Measurements from ENCODE around the gene KCNA1. TPM values are rescaled to one million over a fixed set of nuclear protein-coding genes. Genes with fewer than 3 reads are reported as not detected.
"Not testable (repeated sequence)": the region's sequence is repeated elsewhere in the genome, so short reads cannot be mapped to it uniquely, and the experiment has no call there.

KCNA1 gene
- not detected in 2 replicates for polyA plus RNA-seq (2014; cell fraction: cytosol; rRNA removed)
- not detected in 2 replicates for polyA plus RNA-seq (2014; cell fraction: nucleus; rRNA removed)

- no peak for DNase-seq (ENCODE audit: low spot score)
Observed at GRCh38 chr12:4909734-4910501, at the start of gene KCNA1. Gene KCNA1, plus strand, starts transcription at chr12:4909905. Its CDS starts 1,474 bp downstream, at chr12:4911379.

GRCh38 chr12:4860741-4861140, 49.0 kb upstream of the KCNA1 start:
- no peak for DNase-seq (ENCODE audit: low spot score)

DNA sequence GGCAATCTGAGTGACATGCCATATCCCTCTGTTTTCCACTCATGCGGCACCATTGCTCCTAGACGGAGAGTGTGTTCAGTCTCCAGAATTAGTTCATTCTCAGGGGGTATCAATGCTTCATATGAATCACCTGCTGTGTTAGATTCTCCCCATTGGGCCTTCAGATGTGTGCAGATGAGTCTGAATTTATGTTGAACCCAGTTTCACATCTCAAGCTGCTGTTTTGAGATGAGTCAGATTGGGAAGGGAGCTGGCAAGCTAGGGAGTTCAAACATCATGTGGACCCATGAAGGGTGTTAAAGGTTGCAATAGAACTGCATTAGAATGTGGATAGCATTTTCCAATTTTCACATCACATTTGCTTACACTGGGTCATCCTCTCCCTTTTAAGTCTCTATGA, 46.9 kb upstream of the KCNA1 start:
- DNase-seq (ENCODE audit: low spot score) = no peak

GRCh38 chr12:4864575-4864974, 45.1 kb upstream of the KCNA1 start:
- DNase-seq (ENCODE audit: low spot score) = no peak

GRCh38 chr12:4865246-4865645, 44.5 kb upstream of the KCNA1 start:
- DNase-seq (ENCODE audit: low spot score) = no peak

DNA sequence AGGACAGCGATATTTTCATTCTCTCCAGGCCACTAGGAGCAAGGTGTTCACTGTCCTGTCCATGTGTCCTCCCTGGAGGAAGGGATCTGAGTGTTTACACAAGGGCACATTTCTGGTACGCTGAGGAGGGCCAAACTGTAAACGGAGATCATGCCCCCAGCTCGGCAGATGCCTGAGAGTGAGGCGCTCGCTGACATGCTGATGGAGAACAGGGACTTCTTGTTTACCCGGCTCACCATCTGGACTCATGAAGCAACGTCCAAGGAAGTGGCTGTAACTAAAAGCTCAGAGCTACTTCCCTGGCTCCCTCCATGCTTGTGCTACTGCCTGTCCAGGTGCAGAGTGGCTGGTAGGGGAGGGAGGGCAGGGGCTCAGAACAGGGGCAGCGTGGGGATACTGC, 43.4 kb upstream of the KCNA1 start:
- no peak for DNase-seq (ENCODE audit: low spot score)

DNA sequence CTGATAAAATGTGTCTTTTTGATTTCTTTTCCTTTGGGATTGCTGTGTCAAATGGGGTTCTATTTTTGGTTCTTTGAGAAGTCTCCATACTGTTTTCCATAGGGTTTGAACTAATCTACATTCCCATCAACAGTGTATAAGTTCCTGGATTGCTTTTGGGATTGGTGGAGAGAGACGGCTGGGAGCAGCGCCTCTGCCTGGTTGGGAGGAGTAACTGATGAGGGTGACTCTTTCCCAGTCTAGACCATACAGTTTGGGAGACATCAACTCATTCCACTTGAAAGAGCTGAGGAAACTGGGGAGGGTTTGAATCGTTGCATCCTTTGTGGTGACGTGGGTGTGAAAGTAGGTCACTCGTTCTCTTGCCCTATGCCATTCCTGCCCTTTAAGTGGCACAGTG, 42.3 kb upstream of the KCNA1 start:
- DNase-seq (ENCODE audit: low spot score) = no peak

- no peak for DNase-seq (ENCODE audit: low spot score)
Observed at GRCh38 chr12:4870423-4870822, 39.3 kb upstream of the KCNA1 start.

DNA sequence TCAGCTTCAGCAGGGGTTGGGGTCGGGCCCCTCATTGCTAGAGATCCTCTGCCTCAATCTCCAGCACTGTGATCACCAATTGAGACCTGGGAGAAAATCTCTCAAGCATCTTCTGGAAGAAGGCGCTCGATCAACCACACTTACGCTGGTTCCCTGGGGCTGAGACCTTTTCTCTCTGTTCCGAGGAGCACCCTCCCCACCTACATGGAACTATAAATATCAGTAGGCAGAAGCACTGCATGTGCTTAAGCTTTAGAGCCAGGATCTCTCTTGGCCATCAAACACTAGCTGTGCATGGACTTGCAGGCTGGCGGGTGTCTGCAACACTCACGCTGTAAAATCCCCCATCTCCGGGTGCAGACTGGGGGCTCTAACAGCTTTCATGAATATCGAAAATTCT, 38.2 kb upstream of the KCNA1 start:
- no peak for DNase-seq (ENCODE audit: low spot score)

DNA sequence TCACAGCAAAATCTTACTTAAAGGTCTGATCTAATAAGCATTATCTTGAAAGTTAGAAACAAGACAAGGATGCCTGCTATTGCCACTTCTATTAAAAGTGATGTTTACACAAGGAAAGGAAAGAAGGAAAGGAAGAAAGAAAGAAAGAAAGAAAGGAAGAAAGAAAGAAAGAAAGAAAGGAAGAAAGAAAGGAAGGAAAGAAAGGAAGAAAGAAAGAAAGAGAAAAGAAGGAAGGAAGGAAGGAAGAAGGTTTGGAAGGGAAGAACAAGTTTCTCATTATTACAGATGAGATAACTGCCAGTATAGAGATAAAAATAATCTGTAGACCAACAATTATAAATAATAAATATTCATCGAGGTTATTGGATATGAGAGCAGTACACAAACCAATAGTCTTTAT, 35.8 kb upstream of the KCNA1 start:
- DNase-seq (ENCODE audit: low spot score) = no peak

DNA sequence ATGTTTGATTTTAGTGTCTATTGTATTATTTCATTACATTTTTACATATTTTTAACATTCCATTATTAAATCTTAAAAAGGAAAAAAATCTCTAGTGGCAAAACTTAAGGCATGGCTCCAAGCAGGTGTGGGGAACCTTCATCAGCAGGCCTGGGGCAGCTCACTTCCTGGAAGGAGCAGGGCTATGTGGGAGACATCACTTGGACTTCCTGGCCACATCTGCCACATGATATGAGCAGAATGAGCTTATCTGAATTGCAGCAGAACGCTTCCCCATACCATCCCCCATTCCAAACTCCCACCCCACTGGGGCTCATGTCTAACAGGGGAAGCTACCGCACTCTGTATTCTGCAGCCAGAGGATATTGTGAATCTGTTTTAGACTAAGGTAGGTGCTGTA, 35.0 kb upstream of the KCNA1 start:
- no peak for DNase-seq (ENCODE audit: low spot score)

- not testable (repeated sequence) for DNase-seq (ENCODE audit: low spot score)
Observed at GRCh38 chr12:4879481-4879880, 30.2 kb upstream of the KCNA1 start.

DNA sequence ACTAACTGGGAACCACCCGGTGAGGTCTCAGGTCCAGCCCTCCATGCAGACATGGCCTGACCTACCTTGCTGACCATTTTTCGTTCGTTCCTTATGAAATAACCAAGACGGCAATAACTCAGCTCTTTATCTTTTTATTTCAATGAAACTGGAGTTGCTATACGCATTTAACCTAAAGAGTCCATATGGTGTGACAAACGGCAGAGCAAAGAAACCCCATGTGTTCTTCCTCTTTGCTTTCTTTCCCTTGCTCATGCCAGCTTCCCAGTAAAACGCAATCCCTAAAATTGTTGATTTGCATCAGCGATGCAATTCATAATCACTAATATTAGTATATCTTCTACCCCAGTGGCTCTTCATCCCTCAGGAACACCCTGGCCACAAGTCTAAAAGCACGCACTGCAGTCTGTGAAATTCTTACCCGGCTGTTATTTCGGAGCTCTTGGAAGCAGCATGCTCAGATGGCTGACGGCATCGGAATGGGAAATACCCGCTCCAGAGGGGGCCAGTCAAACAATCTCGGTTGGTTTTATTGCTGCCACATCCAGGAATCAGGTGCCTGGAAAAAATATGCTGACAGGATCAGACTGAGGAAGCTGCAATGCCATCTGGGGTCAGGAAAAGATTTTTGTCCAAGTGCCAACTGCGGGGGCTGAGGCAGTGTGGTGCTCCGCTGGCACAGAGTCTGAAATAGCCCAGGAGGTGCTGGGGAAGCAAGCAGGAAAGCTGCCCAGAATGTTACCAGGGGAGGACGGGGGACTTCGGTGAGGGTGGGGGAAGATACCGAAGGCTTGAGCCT, 28.2 kb upstream of the KCNA1 start:
- no peak for DNase-seq (ENCODE audit: low spot score)

- DNase-seq (ENCODE audit: low spot score) = no peak
Observed at GRCh38 chr12:4891866-4892265, 17.8 kb upstream of the KCNA1 start.

GRCh38 chr12:4892418-4892817, 17.3 kb upstream of the KCNA1 start:
- DNase-seq (ENCODE audit: low spot score) = no peak

- DNase-seq (ENCODE audit: low spot score) = no peak
Observed at GRCh38 chr12:4894019-4894418, 15.7 kb upstream of the KCNA1 start.

GRCh38 chr12:4899364-4899763, 10.3 kb upstream of the KCNA1 start:
- no peak for DNase-seq (ENCODE audit: low spot score)

DNA sequence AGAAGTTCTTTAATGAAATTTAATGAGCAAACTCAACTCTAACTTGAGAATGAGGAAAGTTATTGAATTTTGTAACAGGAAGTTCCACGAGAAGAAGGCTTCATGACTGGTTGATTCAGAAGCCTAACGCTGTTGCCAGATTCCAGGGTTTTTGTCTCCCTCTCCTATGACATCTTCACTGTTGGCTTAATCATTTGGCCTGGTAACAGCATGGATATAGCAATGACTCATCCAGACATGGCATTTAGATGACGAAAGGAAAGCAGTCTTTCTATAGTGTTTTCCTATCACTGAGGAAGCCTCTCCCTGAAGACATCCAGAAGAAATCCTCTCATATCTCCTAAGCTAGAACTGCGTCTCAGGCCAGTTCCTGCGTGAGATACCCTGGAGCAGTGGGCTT, 9.4 kb upstream of the KCNA1 start:
- no peak for DNase-seq (ENCODE audit: low spot score)

- no peak for DNase-seq (ENCODE audit: low spot score)
Observed at GRCh38 chr12:4905316-4905715, 4.4 kb upstream of the KCNA1 start.

DNA sequence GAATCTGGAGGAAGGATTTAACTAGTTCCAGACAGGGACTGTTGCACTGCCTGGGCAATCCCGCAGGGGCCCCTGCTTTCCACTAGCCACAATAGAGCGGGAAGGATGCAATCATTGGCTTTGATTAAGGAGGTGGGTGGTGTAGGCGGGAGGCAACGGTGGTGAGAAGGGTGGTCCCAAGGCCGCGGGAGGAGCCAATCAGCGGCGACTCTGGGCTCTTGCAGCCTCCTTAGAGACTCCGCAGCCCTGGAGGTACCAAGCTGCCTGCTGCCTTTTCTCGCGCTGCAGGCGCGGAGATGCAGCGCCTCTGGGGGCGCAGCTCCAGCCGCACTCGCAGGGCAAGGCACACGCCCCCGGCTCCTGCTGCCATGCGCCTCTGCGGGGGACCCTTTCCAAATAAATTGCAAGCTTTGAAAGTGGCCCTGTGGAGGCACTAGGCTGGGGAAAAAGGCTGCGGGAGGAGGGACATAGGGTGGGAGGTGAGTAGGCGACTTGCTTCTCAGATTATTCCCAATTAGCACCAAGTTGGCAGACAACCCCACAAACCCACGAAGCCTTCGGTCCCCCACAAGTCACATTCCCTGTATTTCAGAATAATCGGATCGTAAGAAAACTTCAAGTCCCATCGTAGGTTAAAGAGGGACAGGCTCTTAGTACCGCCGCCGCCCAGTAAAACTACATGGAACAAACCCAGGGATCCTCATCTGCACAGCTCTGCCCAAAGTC, 858 bp upstream of the KCNA1 start:
- peak; percentile 72 for DNase-seq (ENCODE audit: low spot score)

DNA sequence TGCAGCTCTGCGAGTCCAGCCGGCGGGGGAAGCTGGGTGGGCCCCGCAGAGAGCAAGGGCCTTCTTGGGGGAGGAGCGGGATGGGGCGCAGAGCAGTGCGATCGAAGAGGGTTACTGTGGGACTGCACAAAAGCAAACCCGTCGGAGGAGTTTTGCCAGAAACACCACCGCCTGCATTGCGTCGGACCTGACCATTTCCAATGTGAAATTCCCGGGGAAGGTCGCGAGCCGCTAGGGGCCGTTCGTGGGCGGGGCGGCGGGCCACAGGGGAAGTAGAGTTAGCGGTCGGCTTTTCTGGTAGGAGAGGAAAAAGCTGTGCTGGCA, 333 bp upstream of the KCNA1 start:
- no peak for DNase-seq (ENCODE audit: low spot score)
